Endothelial cell of umbilical vein (primary cell): ENCODE results near the gene XYLT1.

Experiments
- CTCF ChIP-seq, 2 donors: IDR thresholded peaks; 1 replicate in 1 of 2; 2 replicates in 1 of 2; pipeline ENCODE4 v1.5.1; 2011; ENCODE audit warnings: low read length in 2 of 2, mild to moderate bottlenecking in 2 of 2, moderate library complexity in 2 of 2, control low read depth in 1 of 2, inconsistent platforms in 1 of 2, low read depth in 1 of 2; ENCODE audit not compliant: insufficient read depth in 1 of 2; ENCODE audit errors: extremely low read depth in 1 of 2
- GATA2 ChIP-seq: IDR thresholded peaks from 2 replicates; pipeline ENCODE4 v1.7.0; 2011; ENCODE audit warnings: low read depth, mild to moderate bottlenecking, moderate library complexity, mixed read lengths, low read length; ENCODE audit not compliant: insufficient read length, insufficient read depth
- POLR2A ChIP-seq: IDR thresholded peaks from 2 replicates; pipeline ENCODE4 v1.6.1; 2012; ENCODE audit warnings: low read depth, mild to moderate bottlenecking, control low read depth, low read length
- POLR2AphosphoS5 ChIP-seq: IDR thresholded peaks from 2 replicates; pipeline ENCODE4 v1.6.1; 2012; ENCODE audit warnings: low read depth, mild to moderate bottlenecking, control low read depth, low read length, moderate library complexity; ENCODE audit not compliant: insufficient read depth

- no peak for TF ChIP-seq POLR2AphosphoS5
- TF ChIP-seq CTCF (IDR thresholded peaks at IDR 0.05; ENCODE audit: extremely low read depth in 1 of 2, insufficient read depth in 1 of 2, low read depth in 1 of 2, low read length in 2 of 2), result no peak
- TF ChIP-seq GATA2, result no peak
- no peak for TF ChIP-seq POLR2A
Measured at GRCh38 chr16:17082095-17082882, 388.5 kb downstream of the XYLT1 start.
